Kidney (tissue), 14 donors: Measurements from ENCODE around the gene FMN2. TPM values are rescaled to one million over a fixed set of nuclear protein-coding genes. Genes with fewer than 3 reads are reported as not detected.

Experiments used
- DNase-seq, 5 donors: peaks; one replicate each; pipeline ENCODE4 v3.0.0-alpha.2; 2013 to 2020
- FAIRE-seq: peaks from 2 replicates; lab custom pipeline; 2012; peaks lifted over from hg19 to GRCh38; lab: Jason Lieb, UNC
- H3K27ac ChIP-seq, 2 donors: one replicate each; pipeline ENCODE4 v1.7.0; 2013; ENCODE audit warnings: low read depth in 2 of 2, low read length in 2 of 2, inconsistent platforms in 1 of 2
- H3K27me3 ChIP-seq: one replicate; pipeline ENCODE4 v1.7.1; 2013; ENCODE audit warnings: low read length, inconsistent platforms; ENCODE audit not compliant: control insufficient read depth, insufficient read depth
- H3K36me3 ChIP-seq, 3 donors: one replicate each; pipeline versions ENCODE4 v1.7.0 to v1.7.1; 2013; ENCODE audit warnings: low read length in 3 of 3, control low read depth in 1 of 3, inconsistent platforms in 1 of 3; ENCODE audit not compliant: insufficient read depth in 3 of 3, control insufficient read depth in 2 of 3
- H3K4me1 ChIP-seq, 3 donors: one replicate each; pipeline versions ENCODE4 v1.7.0 to v1.7.1; 2013; ENCODE audit warnings: low read length in 3 of 3, inconsistent platforms in 1 of 3, low read depth in 1 of 3; ENCODE audit not compliant: control insufficient read depth in 2 of 3, insufficient read depth in 2 of 3
- H3K4me3 ChIP-seq, 3 donors: one replicate each; pipeline versions ENCODE4 v1.7.0 to v1.8.1; 2013; ENCODE audit warnings: low read length in 3 of 3, control low read depth in 1 of 3, inconsistent platforms in 1 of 3
- H3K9ac ChIP-seq, 3 donors: one replicate each; pipeline versions ENCODE4 v1.7.0 to v1.7.1; 2013; ENCODE audit warnings: low read length in 3 of 3, control low read depth in 1 of 3, inconsistent platforms in 1 of 3
- H3K9me3 ChIP-seq, 3 donors: one replicate each; pipeline versions ENCODE4 v1.7.0 to v1.7.1; 2013; ENCODE audit warnings: low read length in 3 of 3, control low read depth in 1 of 3, inconsistent platforms in 1 of 3; ENCODE audit not compliant: control insufficient read depth in 2 of 3, insufficient read depth in 1 of 3
- CTCF ChIP-seq: IDR thresholded peaks from 3 replicates; pipeline ENCODE4 v1.5.1; 2012; ENCODE audit warnings: mild to moderate bottlenecking, moderate library complexity, borderline replicate concordance; ENCODE audit not compliant: insufficient read depth; ENCODE audit errors: extremely low read depth
- intact Hi-C: fragments of 100-400 bp; cut with DNase I; formaldehyde crosslinking; loops from one replicate; pipeline ENCODE4 v1.11.1; 2022
- polyA plus RNA-seq: library from polyadenylated mRNA; stranded (reverse); fragments of 350-450 nt; fragmentation: Illumina TruSeq; extraction: RNeasy Lipid Tissue Mini Kit (QIAGEN cat#74804); gene quantifications from one replicate; pipeline ENCODE4 v1.2.3, GENCODE V29; 2014; ENCODE audit warnings: low read depth, low replicate concordance; ENCODE audit not compliant: insufficient read depth
- total RNA-seq: library from RNA; stranded (reverse); fragmentation: NEBNext Ultra II Directional; extraction: Animal tissue kit (Norgen Biotek cat#: 25700); gene quantifications from one replicate; pipeline ENCODE4 v1.2.1, GENCODE V29; 2021
- donor health status: control.
- donor health status: control.
- donor health status: control.
- donor health status: control.
- donor health status: control.
- donor health status: DM: yes; HTN: yes; CAD: no.
- donor health status: Normal renal cell carcinoma (clear cell type).

The FMN2 gene
- total and polyA plus RNA-seq, 2 donors from 2014 or later, result 0.06 to 3.4 TPM

- no peak for TF ChIP-seq CTCF
- no peaks in the 10 kb centered on the region for H3K36me3 ChIP-seq
- FAIRE-seq (no peak), DNase-seq (no peak)
- intact Hi-C loops, result no loop called here
- no peak overlapping the region for H3K4me3 ChIP-seq
- no peak overlapping the region for H3K9ac ChIP-seq
- no peaks in the 10 kb centered on the region for H3K4me1 ChIP-seq
- no peaks in the 10 kb centered on the region for H3K9me3 ChIP-seq
- no peaks in the 10 kb centered on the region for H3K27me3 ChIP-seq
- H3K27ac ChIP-seq, result no peak overlapping the region
Observed at GRCh38 chr1:240134113-240134512, 42.4 kb downstream of the FMN2 start.

GRCh38 chr1:240134596-240134995, 42.9 kb downstream of the FMN2 start:
- no peak overlapping the region for H3K27ac ChIP-seq
- intact Hi-C loops, result no loop called here
- no peak overlapping the region for H3K4me3 ChIP-seq
- no peaks in the 10 kb centered on the region for H3K27me3 ChIP-seq
- FAIRE-seq (no peak), DNase-seq (no peak)
- no peak overlapping the region for H3K9ac ChIP-seq
- H3K4me1 ChIP-seq, result no peaks in the 10 kb centered on the region
- H3K9me3 ChIP-seq, result no peaks in the 10 kb centered on the region
- no peak for TF ChIP-seq CTCF
- H3K36me3 ChIP-seq, result no peaks in the 10 kb centered on the region

GRCh38 chr1:240136402-240136801, 44.7 kb downstream of the FMN2 start:
- TF ChIP-seq CTCF, result no peak
- H3K9ac ChIP-seq, result no peak overlapping the region
- no peaks in the 10 kb centered on the region for H3K4me1 ChIP-seq
- H3K9me3 ChIP-seq, result no peaks in the 10 kb centered on the region
- intact Hi-C loops, result no loop called here
- H3K27me3 ChIP-seq, result no peaks in the 10 kb centered on the region
- DNase-seq, result no peak
- no peak for FAIRE-seq
- no peaks in the 10 kb centered on the region for H3K36me3 ChIP-seq
- no peak overlapping the region for H3K27ac ChIP-seq
- no peak overlapping the region for H3K4me3 ChIP-seq

- TF ChIP-seq CTCF, result no peak
- Histone ChIP-seq H3K9ac (no peak overlapping the region), H3K4me1 (no peaks in the 10 kb centered on the region), H3K27me3 (no peaks in the 10 kb centered on the region), H3K4me3 (no peak overlapping the region), H3K9me3 (no peaks in the 10 kb centered on the region), H3K27ac (no peak overlapping the region), H3K36me3 (no peaks in the 10 kb centered on the region)
- FAIRE-seq, result no peak
- intact Hi-C loops, result no loop called here
- DNase-seq, result no peak
Observed at GRCh38 chr1:240138867-240139266, 47.2 kb downstream of the FMN2 start.
